KOPT-K1 (cell line): Measurements from ENCODE around the gene SLC2A4.

Experiments used
- H3K27ac ChIP-seq: fragments of 200-600 bp; sonication (generic); 2 replicates; pipeline ENCODE4 v1.5.1; 2016; ENCODE audit warnings: antibody characterized with exemption, mild to moderate bottlenecking, low read depth, low read length; ENCODE audit not compliant: poor library complexity, severe bottlenecking
- H3K36me3 ChIP-seq: fragments of 200-600 bp; sonication (generic); 2 replicates; pipeline ENCODE4 v1.5.1; 2017; ENCODE audit warnings: antibody characterized with exemption, mild to moderate bottlenecking, low read length, moderate library complexity; ENCODE audit not compliant: insufficient read depth
- H3K9me3 ChIP-seq: fragments of 200-600 bp; sonication (generic); 2 replicates; pipeline ENCODE4 v1.5.1; 2017; ENCODE audit warnings: antibody characterized with exemption, low read length, mild to moderate bottlenecking; ENCODE audit not compliant: insufficient read depth, poor library complexity, severe bottlenecking

Gene SLC2A4

DNA sequence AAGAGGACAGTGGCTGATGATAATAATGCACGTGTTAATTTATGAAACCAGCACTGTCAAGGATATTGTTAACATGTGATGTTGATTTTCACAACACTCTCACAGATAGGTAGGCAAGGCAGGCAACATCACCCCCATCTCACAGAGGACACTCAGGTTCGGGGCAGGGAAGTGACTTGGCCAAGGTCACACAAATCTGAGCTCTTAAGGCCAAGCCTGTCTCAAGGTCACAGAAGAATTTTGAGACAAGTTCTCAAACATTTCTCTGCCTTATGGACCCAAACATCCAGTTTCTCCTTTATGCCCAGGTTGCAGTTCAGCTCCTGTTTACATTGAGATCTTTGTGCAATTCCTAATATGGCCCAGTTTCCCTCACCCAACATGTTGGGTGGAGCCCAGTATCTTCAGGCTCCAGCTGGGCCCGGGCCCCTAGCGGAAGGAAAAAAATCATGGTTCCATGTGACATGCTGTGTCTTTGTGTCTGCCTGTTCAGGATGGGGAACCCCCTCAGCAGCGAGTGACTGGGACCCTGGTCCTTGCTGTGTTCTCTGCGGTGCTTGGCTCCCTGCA, 1.3 kb downstream of the SLC2A4 start:
- no peaks in the 10 kb centered on the region for H3K36me3 ChIP-seq
- H3K27ac ChIP-seq = no peak overlapping the region
- H3K9me3 ChIP-seq = no peaks in the 10 kb centered on the region

DNA sequence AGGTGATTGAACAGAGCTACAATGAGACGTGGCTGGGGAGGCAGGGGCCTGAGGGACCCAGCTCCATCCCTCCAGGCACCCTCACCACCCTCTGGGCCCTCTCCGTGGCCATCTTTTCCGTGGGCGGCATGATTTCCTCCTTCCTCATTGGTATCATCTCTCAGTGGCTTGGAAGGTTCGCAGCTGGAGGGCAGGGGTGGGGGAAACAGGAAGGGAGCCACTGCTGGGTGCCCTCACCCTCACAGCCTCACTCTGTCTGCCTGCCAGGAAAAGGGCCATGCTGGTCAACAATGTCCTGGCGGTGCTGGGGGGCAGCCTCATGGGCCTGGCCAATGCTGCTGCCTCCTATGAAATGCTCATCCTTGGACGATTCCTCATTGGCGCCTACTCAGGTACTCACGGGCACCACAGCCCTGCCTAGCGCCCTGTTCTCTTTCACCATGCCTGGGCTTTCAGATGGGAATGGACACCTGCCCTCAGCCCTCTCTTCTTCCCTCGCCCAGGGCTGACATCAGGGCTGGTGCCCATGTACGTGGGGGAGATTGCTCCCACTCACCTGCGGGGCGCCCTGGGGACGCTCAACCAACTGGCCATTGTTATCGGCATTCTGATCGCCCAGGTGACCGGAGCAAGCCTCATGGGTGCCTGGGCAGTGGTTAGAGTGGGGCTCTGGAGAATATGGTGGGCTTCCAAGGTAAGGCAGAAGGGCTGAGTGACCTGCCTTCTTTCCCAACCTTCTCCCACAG, 2.1 kb downstream of the SLC2A4 start:
- Histone ChIP-seq H3K9me3 (no peaks in the 10 kb centered on the region), H3K27ac (no peak overlapping the region), H3K36me3 (no peaks in the 10 kb centered on the region)

DNA sequence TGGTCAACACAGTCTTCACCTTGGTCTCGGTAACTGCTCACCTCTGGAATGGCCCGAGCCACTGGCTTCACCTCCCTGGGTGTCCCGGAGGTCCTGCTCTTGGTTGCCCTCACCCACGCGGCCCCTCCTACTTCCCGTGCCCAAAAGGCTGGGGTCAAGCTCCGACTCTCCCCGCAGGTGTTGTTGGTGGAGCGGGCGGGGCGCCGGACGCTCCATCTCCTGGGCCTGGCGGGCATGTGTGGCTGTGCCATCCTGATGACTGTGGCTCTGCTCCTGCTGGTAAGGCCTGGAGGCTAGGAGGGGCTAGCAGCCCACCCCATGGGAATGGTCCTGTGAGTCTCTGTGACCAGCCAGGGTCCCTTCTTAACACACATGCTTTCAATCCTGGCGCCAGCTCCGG, 3.4 kb downstream of the SLC2A4 start:
- Histone ChIP-seq H3K36me3 (no peaks in the 10 kb centered on the region), H3K27ac (no peak overlapping the region), H3K9me3 (no peaks in the 10 kb centered on the region)

DNA sequence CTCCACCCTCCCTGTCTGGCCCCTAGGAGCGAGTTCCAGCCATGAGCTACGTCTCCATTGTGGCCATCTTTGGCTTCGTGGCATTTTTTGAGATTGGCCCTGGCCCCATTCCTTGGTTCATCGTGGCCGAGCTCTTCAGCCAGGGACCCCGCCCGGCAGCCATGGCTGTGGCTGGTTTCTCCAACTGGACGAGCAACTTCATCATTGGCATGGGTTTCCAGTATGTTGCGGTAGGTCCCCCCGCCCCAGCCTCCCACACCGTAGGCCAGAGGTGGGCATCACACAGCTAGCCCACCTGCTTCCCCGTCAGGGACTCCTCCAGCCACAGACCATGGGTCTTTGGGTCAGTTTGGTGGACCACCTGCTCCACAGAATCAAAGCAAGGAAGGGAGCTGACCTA, 4.2 kb downstream of the SLC2A4 start:
- H3K36me3 ChIP-seq = no peaks in the 10 kb centered on the region
- H3K27ac ChIP-seq = no peak overlapping the region
- H3K9me3 ChIP-seq = no peaks in the 10 kb centered on the region

DNA sequence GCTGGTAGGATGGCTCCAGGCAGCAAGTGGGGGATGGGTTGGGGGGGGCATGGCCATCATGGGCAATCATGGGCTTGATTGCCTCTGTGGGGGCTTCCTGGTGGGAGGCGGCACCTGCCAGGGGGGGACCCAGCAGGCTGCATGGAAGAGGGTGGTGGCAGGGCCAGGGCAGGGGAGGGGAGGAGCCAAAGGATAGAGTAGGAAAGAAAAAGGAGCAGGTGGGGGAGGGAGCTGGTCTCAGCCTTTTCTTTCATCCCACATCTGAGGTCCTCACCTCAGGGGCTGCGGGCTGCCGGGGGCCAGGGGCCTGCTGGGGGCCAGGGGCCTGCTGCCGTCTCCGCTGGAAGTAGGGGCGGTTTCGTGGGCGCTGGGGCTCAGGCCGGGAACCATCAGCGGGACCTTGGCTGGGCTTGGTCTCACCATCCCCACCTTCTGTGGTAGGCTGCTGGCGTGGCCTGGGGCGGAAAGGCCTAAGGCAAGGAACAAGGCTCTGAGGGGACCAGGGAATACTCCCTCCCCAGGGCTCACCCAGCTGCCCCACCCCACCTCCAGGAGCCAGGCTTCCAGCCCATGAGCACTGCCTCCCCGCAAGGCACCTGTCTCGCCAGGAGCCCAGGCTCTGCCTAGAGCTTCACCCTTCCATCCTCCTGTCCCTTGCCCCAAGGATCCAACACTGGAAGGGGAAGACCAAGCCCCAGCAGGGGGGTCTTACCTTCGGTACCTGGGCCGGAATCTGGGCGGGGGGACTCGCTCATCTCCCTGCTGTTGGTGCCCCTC, 7.9 kb downstream of the SLC2A4 start:
- H3K27ac ChIP-seq = no peak overlapping the region
- no peaks in the 10 kb centered on the region for H3K36me3 ChIP-seq
- H3K9me3 ChIP-seq = no peaks in the 10 kb centered on the region

DNA sequence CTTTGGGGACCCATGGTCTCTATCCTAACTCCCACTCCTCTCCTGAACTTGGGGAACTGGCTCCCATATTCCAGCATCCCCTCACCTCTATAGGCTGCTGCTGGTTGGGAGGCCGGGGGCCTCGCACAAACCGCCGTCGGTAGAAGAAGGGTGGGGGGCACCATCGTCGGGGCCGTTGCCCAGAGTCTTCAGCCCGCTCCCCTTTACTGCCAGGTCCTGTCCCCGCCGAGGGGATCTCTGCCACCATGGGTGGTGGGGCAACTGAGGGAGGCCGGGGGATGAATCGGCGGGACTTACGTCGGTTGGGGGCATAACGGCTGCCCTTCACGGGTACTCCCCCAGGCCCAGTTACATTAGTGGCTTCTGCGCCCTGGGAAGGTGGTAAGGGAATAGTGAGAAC, 8.6 kb downstream of the SLC2A4 start:
- no peaks in the 10 kb centered on the region for H3K9me3 ChIP-seq
- H3K27ac ChIP-seq = no peak overlapping the region
- H3K36me3 ChIP-seq = no peaks in the 10 kb centered on the region

DNA sequence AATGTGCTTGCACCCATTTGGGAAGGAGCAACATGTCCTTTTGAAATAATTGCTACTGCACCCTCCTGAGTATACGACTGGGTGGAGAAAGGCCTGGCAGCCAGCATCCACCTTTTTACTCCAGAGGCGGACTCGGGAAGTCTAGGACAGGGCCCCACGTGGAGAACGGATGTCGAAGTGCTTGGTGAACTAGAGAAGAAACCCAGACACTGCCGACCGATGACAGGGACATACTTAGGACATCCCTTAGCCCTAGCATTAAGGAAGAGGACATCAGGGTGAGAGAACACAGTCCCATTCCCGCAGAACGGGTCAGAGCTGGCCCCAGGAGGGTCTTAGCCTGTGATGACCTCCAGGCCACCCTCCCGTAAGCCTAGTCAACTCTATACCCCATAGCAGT, 9.2 kb downstream of the SLC2A4 start:
- H3K9me3 ChIP-seq = no peaks in the 10 kb centered on the region

DNA sequence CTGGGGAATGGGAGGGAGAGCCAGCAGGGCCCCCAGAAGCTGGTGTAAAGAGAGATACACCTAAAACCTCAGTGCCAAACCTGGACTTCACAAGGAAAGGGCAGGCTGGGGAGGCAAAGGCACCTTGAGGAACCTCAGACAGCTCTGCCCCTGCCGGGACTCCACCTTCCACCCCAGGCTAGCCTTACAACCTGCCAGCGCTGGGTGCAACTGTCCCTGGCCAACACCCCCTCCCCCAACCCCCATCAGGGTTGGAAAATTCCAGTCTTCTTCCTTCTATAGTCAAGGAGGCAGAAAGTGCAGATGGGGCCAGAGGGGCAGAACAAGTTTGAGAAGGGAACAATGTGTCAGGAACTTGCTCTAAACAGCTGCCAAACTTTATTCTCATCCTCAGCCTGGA, 10.7 kb downstream of the SLC2A4 start:
- Histone ChIP-seq H3K27ac (no peak overlapping the region), H3K36me3 (no peaks in the 10 kb centered on the region), H3K9me3 (no peaks in the 10 kb centered on the region)

More for the DNA sequence above, 9.2 kb downstream of the SLC2A4 start:
- H3K36me3 ChIP-seq = no peaks in the 10 kb centered on the region
- no peak overlapping the region for H3K27ac ChIP-seq

DNA sequence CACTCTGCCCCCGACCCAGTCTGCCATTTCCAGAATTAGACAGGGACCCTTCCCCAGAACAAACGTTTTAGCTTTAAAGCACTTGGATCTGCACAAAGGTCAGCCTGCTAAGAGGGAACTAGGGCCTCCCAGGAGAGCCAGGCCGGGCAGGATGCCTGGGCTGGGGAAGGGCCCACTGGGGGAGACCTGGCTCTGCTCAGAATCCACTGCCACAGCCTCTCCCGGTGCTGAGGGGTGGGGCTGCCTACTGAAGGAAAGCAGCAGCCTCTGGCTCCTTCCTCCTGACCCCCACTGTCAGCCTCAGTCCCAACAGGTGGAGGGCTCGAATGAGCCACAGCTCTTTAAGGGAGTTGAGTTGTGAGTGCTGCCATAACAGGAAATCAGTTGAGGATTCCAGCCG, 11.2 kb downstream of the SLC2A4 start:
- H3K9me3 ChIP-seq = no peaks in the 10 kb centered on the region
- H3K36me3 ChIP-seq = no peaks in the 10 kb centered on the region
- H3K27ac ChIP-seq = no peak overlapping the region

DNA sequence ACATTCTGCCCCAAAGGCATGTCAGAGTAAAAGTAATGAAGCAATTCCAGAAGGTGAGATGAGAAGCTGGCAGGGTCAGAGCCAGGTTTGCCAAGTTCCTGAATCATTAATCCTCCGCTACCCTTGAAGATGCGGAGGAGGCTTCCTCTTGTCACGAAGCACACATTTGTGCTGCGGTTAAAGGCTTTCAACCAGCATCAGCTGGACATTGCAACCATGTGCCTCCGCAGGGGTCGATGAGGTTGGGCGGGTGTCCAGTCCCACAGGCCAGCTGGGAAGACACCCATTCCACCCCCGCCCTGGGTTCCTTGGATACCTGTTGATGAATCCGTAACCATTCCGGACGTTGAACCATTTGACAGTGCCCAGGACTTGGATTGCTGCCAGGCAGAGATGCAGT, 11.6 kb downstream of the SLC2A4 start:
- Histone ChIP-seq H3K9me3 (no peaks in the 10 kb centered on the region), H3K27ac (no peak overlapping the region)

DNA sequence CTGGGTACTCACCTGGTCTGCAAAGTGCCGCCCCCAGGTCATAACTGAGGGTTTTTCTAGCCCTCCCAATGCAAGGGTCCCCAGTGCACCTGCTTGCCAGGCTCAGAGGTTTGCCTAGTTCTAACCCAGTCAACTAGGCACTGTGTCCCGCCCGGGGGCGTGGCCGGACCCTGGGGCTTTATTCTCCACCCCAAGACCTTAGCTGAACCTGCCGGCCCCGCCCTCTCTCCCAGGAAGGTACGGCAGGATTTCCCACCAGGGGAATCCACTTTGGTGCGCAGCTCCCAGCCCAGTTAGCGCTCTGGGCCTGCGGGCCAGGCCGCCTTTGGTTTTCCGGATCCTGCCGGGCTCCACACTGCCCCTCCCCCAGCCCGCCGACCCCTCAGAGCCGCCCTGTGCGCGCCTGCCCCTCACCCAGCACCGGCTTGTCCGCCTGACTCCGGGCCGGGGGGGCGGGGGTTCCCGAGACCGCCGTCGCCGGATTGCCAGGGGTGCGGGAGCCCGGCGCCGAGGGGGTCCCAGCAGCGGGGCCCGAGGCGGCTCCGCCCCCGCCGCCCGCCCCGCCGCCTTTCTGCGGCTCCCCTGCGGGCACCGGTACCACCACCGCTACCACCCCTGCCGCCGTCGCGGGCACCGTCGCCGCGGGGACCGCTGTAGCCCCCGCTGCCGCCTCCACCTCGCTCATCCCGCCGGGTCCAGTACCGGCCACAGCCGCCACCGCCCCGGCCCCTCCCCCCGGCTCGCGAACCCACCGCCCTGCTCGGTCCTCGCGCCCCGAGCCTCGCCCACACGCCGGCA, 12.5 kb downstream of the SLC2A4 start:
- Histone ChIP-seq H3K36me3 (no peaks in the 10 kb centered on the region), H3K9me3 (no peaks in the 10 kb centered on the region), H3K27ac (no peak overlapping the region)

More for the DNA sequence above, 11.6 kb downstream of the SLC2A4 start:
- no peaks in the 10 kb centered on the region for H3K36me3 ChIP-seq

DNA sequence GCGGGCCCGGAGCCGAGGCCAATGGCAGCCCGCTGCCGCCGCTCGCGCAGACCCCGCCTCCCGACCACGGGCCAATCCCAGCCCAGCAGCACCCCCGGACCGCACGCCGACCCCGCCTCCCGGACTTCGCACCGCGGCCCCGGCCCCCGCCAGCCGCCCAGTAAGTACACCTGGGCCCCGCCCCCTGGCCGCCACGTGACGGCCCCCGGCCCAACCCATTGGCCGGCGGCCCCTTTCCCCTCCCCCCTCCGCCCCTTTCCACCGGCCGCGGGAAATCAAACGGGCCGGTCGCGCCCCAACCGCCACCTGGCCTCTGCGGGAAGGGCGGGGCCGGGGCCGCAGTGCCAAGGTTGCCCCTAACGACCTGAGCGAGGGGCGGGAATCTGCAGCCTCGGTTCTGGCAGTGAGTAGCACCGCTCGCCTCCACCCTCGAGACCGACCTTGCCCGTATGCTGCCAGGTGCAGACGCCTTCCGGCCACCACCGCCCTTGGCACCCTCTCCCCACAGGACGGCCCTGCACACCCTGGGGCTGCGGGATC, 13.2 kb downstream of the SLC2A4 start, which contains the start of gene YBX2:
Gene YBX2, minus strand, starts transcription at position 26 of the 540 bp plus-strand sequence. CDS start 139 bp downstream, outside the sequence.
- peak within 1 kb of the TSS; percentile 1 for H3K27ac ChIP-seq
- H3K36me3 ChIP-seq = no peaks in the 10 kb centered on the region
- no peaks in the 10 kb centered on the region for H3K9me3 ChIP-seq

DNA sequence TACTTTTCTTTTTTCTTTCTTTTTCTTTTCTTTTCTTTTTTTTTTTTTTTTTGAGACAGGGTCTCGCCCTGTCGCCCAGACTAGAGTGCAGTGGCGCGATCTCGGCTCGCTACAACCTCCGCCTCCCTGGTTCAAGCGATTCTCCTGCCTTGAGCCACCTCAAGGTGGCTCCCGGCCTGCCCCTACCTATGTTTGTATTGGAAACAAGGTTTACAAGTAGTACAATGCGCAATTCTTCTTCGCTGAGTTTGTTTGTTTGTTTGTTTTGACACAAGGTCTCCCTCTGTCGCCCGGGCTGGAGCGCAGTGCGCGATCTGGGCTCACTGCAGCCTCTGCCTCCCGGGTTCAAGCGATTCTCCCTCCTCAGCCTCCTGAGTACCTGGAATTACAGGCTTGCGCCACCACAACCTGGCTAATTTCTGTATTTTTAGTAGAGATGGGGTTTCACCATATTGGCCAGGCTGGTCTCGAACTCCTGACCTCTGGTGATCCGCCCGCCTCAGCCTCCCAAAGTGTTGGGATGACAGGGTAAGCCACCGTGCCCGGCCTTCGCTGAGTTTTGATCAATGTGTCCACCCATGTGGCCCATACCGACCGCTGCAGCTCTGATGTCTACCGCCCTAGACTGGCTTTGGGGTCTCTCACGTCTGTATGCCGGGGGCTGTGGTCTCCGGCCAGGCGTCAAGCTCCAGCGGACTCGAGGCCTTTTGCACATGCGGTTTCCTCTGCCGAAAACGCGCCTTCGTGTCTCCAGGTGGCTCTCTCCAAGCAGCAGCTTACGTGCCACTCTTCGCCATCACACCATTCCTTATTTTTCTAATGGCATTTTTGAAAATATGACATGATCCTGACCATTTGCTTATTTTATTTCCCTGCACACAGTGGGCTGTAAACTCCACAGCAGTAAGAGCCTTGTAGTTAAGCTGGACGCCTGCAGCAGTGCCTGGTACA, 14.0 kb downstream of the SLC2A4 start:
- H3K27ac ChIP-seq = no peak overlapping the region

More for the DNA sequence above, 14.0 kb downstream of the SLC2A4 start:
- Histone ChIP-seq H3K36me3 (no peaks in the 10 kb centered on the region), H3K9me3 (no peaks in the 10 kb centered on the region)
